ENCODE data around the gene ANGPT4. TPM values are rescaled to one million over a fixed set of nuclear protein-coding genes. Genes with fewer than 3 reads are reported as not detected.

Gene ANGPT4
- total RNA-seq, 2 donors from 2014 or later: under 0.01 to 0.66 TPM

- no peaks in the 10 kb centered on the region for H3K27me3 ChIP-seq
- peak; percentile 70 for ATAC-seq
- peak overlapping the region; percentile 23 to 51 for H3K4me3 ChIP-seq
- peak; percentile 65 to 78 (median 70) for DNase-seq
- peaks cover 29% of the 10 kb centered on the region for H3K4me1 ChIP-seq
- intact Hi-C loops (cut with DNase I): no loop called here
- H3K36me3 ChIP-seq (replicated peaks in 1 of 2; ENCODE audit: insufficient read depth in 1 of 2, low read depth in 2 of 2): no peaks in the 10 kb centered on the region
- H3K27ac ChIP-seq: no peak overlapping the region
- TF ChIP-seq POLR2A (IDR thresholded peaks at IDR 0.05) (peak in 1 of 3 donors; percentile 9), CTCF (IDR thresholded peaks at IDR 0.05) (no peak)
- H3K9me3 ChIP-seq: no peaks in the 10 kb centered on the region
- 11 to 36% methylated on average over 24 to 59 of the region's 59 CpGs for WGBS, 2 donors
These were observed 75.1 kb downstream of the ANGPT4 start for GRCh38 chr20:840858-841567.

GRCh38 chr20:840503-840857 lies 75.7 kb downstream of the ANGPT4 start:
- no peak for ATAC-seq
- Histone ChIP-seq H3K27me3 (no peaks in the 10 kb centered on the region), H3K27ac (no peak overlapping the region), H3K4me3 (no peak overlapping the region), H3K4me1 (peaks cover 33% of the 10 kb centered on the region), H3K36me3 (replicated peaks in 1 of 2; ENCODE audit: insufficient read depth in 1 of 2, low read depth in 2 of 2) (no peaks in the 10 kb centered on the region), H3K9me3 (no peaks in the 10 kb centered on the region)
- no peak for TF ChIP-seq POLR2A (IDR thresholded peaks at IDR 0.05)
- TF ChIP-seq CTCF (IDR thresholded peaks at IDR 0.05): no peak
- intact Hi-C loops (cut with DNase I): no loop called here
- 91 to 93% methylated on average over 4 to 7 of the region's 7 CpGs for WGBS, 2 donors
- no peak for DNase-seq

GRCh38 chr20:839626-840025 lies 76.5 kb downstream of the ANGPT4 start:
- intact Hi-C loops (cut with DNase I): no loop called here
- ATAC-seq: no peak

GRCh38 chr20:839015-839414 lies 77.1 kb downstream of the ANGPT4 start:
- H3K4me1 ChIP-seq: peaks cover 41% of the 10 kb centered on the region
- TF ChIP-seq CTCF (IDR thresholded peaks at IDR 0.05): no peak
- no peak for TF ChIP-seq POLR2A (IDR thresholded peaks at IDR 0.05)
- no peak overlapping the region for H3K27ac ChIP-seq
- no peaks in the 10 kb centered on the region for H3K9me3 ChIP-seq
- DNase-seq (no peak), ATAC-seq (no peak)
- no peaks in the 10 kb centered on the region for H3K27me3 ChIP-seq
- no peaks in the 10 kb centered on the region for H3K36me3 ChIP-seq (replicated peaks in 1 of 2; ENCODE audit: insufficient read depth in 1 of 2, low read depth in 2 of 2)
- intact Hi-C loops (cut with DNase I): no loop called here
- H3K4me3 ChIP-seq: no peak overlapping the region
- WGBS, 2 donors: 97 to 100% methylated on average over 4 to 5 of the region's 5 CpGs

More at GRCh38 chr20:839626-840025, 76.5 kb downstream of the ANGPT4 start:
- H3K9me3 ChIP-seq: no peaks in the 10 kb centered on the region
- 89 to 90% methylated on average over 11 of the region's 11 CpGs for WGBS, 2 donors
- H3K27ac ChIP-seq: no peak overlapping the region
- peaks cover 36% of the 10 kb centered on the region for H3K4me1 ChIP-seq
- no peak for DNase-seq
- H3K27me3 ChIP-seq: no peaks in the 10 kb centered on the region
- no peaks in the 10 kb centered on the region for H3K36me3 ChIP-seq (replicated peaks in 1 of 2; ENCODE audit: insufficient read depth in 1 of 2, low read depth in 2 of 2)
- TF ChIP-seq CTCF (IDR thresholded peaks at IDR 0.05) (no peak), POLR2A (IDR thresholded peaks at IDR 0.05) (no peak)
- H3K4me3 ChIP-seq: no peak overlapping the region

- DNase-seq (no peak), ATAC-seq (no peak)
- Histone ChIP-seq H3K9me3 (no peaks in the 10 kb centered on the region), H3K4me3 (no peak overlapping the region), H3K36me3 (replicated peaks in 1 of 2; ENCODE audit: insufficient read depth in 1 of 2, low read depth in 2 of 2) (no peaks in the 10 kb centered on the region), H3K4me1 (peaks cover 25% of the 10 kb centered on the region), H3K27ac (no peak overlapping the region), H3K27me3 (no peaks in the 10 kb centered on the region)
- TF ChIP-seq CTCF (IDR thresholded peaks at IDR 0.05) (no peak), POLR2A (IDR thresholded peaks at IDR 0.05) (no peak)
- intact Hi-C loops (cut with DNase I): no loop called here
- 95 to 96% methylated on average over 1 of the region's 1 CpG for WGBS, 2 donors
These were observed 79.9 kb downstream of the ANGPT4 start for GRCh38 chr20:836190-836589.

All from body of pancreas (tissue), 4 donors.